ENCODE measurements around the gene NAA10. TPM values are rescaled to one million over a fixed set of nuclear protein-coding genes. Genes with fewer than 3 reads are reported as not detected.
A peak's percentile ranks its signal among the peaks of the same experiment; 100 is the strongest.

NAA10 gene
- total RNA-seq, 2 donors from 2014 or later: 60.1 to 66.4 TPM

GRCh38 chrX:153927922-153928760 lies 6.7 kb downstream of the NAA10 start:
- Histone ChIP-seq H3K4me1 (ENCODE audit: control insufficient read depth in 1 of 2, low read depth in 2 of 2) (peaks cover 0 to 10% of the 10 kb centered on the region in 2 donors), H3K27me3 (replicated peaks; ENCODE audit: insufficient read depth) (no peaks in the 10 kb centered on the region), H3K36me3 (peaks cover 6% of the 10 kb centered on the region), H3K9me3 (no peaks in the 10 kb centered on the region), H3K27ac (peak overlapping the region; percentile 92 to 96), H3K4me3 (peak overlapping the region; percentile 85)
- TF ChIP-seq CTCF (IDR thresholded peaks at IDR 0.05): no peak
- ATAC-seq (ENCODE audit: insufficient number of reproducible peaks, low FRiP score, low read depth) (peak; percentile 78), DNase-seq (ENCODE audit: low spot score) (peak; percentile 76)

- peak overlapping the region; percentile 85 for H3K4me3 ChIP-seq
- ATAC-seq (ENCODE audit: insufficient number of reproducible peaks, low FRiP score, low read depth) (peak; percentile 4), DNase-seq (ENCODE audit: low spot score) (no peak)
- no peaks in the 10 kb centered on the region for H3K9me3 ChIP-seq
- H3K27me3 ChIP-seq (replicated peaks; ENCODE audit: insufficient read depth): no peaks in the 10 kb centered on the region
- H3K36me3 ChIP-seq: peaks cover 6% of the 10 kb centered on the region
- peak overlapping the region; percentile 92 to 96 for H3K27ac ChIP-seq
- TF ChIP-seq CTCF (IDR thresholded peaks at IDR 0.05): no peak
- peaks cover 0 to 10% of the 10 kb centered on the region in 2 donors for H3K4me1 ChIP-seq (ENCODE audit: control insufficient read depth in 1 of 2, low read depth in 2 of 2)
These were observed 7.2 kb downstream of the NAA10 start for GRCh38 chrX:153927672-153927921.

- ATAC-seq (ENCODE audit: insufficient number of reproducible peaks, low FRiP score, low read depth) (no peak), DNase-seq (ENCODE audit: low spot score) (no peak)
- peak overlapping the region; percentile 92 to 96 for H3K27ac ChIP-seq
- TF ChIP-seq CTCF (IDR thresholded peaks at IDR 0.05): no peak
- H3K4me1 ChIP-seq (ENCODE audit: control insufficient read depth in 1 of 2, low read depth in 2 of 2): peaks cover 0 to 10% of the 10 kb centered on the region in 2 donors
- H3K36me3 ChIP-seq: peaks cover 6% of the 10 kb centered on the region
- no peaks in the 10 kb centered on the region for H3K27me3 ChIP-seq (replicated peaks; ENCODE audit: insufficient read depth)
- H3K4me3 ChIP-seq: peak overlapping the region; percentile 85
- H3K9me3 ChIP-seq: no peaks in the 10 kb centered on the region
These were observed 7.8 kb downstream of the NAA10 start for GRCh38 chrX:153926858-153927671.

- H3K4me3 ChIP-seq: peak overlapping the region; percentile 85
- ATAC-seq (ENCODE audit: insufficient number of reproducible peaks, low FRiP score, low read depth): no peak
- no peak for TF ChIP-seq CTCF (IDR thresholded peaks at IDR 0.05)
- peaks cover 0 to 10% of the 10 kb centered on the region in 2 donors for H3K4me1 ChIP-seq (ENCODE audit: control insufficient read depth in 1 of 2, low read depth in 2 of 2)
- H3K36me3 ChIP-seq: peaks cover 5% of the 10 kb centered on the region
- peak overlapping the region; percentile 92 to 96 for H3K27ac ChIP-seq
- no peaks in the 10 kb centered on the region for H3K27me3 ChIP-seq (replicated peaks; ENCODE audit: insufficient read depth)
- no peaks in the 10 kb centered on the region for H3K9me3 ChIP-seq
- no peak for DNase-seq (ENCODE audit: low spot score)
These were observed 8.3 kb downstream of the NAA10 start for GRCh38 chrX:153926552-153926857.

GRCh38 chrX:153925739-153926551 lies 8.9 kb downstream of the NAA10 start, which contains the start of gene ARHGAP4:
TSS of gene ARHGAP4 (minus strand) at chrX:153926264. CDS start at chrX:153926202, 62 bp downstream.
- peaks cover 0 to 10% of the 10 kb centered on the region in 2 donors for H3K4me1 ChIP-seq (ENCODE audit: control insufficient read depth in 1 of 2, low read depth in 2 of 2)
- peaks cover under 1% of the 10 kb centered on the region for H3K36me3 ChIP-seq
- no peak for DNase-seq (ENCODE audit: low spot score)
- H3K27ac ChIP-seq: peak within 1 kb of the TSS; percentile 92 to 96
- ATAC-seq (ENCODE audit: insufficient number of reproducible peaks, low FRiP score, low read depth): no peak
- no peaks in the 10 kb centered on the region for H3K27me3 ChIP-seq (replicated peaks; ENCODE audit: insufficient read depth)
- H3K9me3 ChIP-seq: no peaks in the 10 kb centered on the region
- H3K4me3 ChIP-seq: peak within 1 kb of the TSS; percentile 85
- TF ChIP-seq CTCF (IDR thresholded peaks at IDR 0.05): no peak

Data from thoracic aorta (tissue), 2 donors.